Type B pancreatic cell (in vitro differentiated cells): ENCODE results near the gene RAPGEF4. TPM values are rescaled to one million over a fixed set of nuclear protein-coding genes. Genes with fewer than 3 reads are reported as not detected.

Source experiments
- DNase-seq: peaks from one replicate; pipeline ENCODE4 v3.0.0; 2021; ENCODE audit warnings: mixed read lengths; ENCODE audit not compliant: unreplicated experiment; ENCODE audit errors: extremely low spot score
- H3K27ac Mint-ChIP-seq: 2 replicates; pipeline ENCODE4 v1.8.0; 2021; ENCODE audit warnings: mild to moderate bottlenecking, mixed read lengths
- H3K27me3 Mint-ChIP-seq: 2 replicates; pipeline ENCODE4 v1.8.0; 2021; ENCODE audit warnings: mixed read lengths
- H3K36me3 Mint-ChIP-seq: 2 replicates; pipeline ENCODE4 v1.8.0; 2021; ENCODE audit warnings: mixed read lengths
- H3K4me1 Mint-ChIP-seq: one replicate; pipeline ENCODE4 v1.8.0; 2021; ENCODE audit warnings: mixed read lengths; ENCODE audit not compliant: unreplicated experiment
- H3K4me3 Mint-ChIP-seq: 2 replicates; pipeline ENCODE4 v1.8.0; 2021; ENCODE audit warnings: mild to moderate bottlenecking, mixed read lengths
- H3K9me3 Mint-ChIP-seq: 2 replicates; pipeline ENCODE4 v1.8.0; 2021; ENCODE audit warnings: mixed read lengths
- CTCF ChIP-seq: fragments of 200-600 bp; sonication (generic); conservative IDR thresholded peaks from 2 replicates; pipeline ENCODE4 v1.5.0; 2021; ENCODE audit warnings: antibody characterized with exemption, mild to moderate bottlenecking
- total RNA-seq: library from RNA; stranded (reverse); gene quantifications from 2 replicates; pipeline ENCODE4 v1.2.1, GENCODE V29; 2021; ENCODE audit warnings: low replicate concordance

The RAPGEF4 gene
- total RNA-seq, 1 donor from 2014 or later: 4.3 TPM

GRCh38 chr2:173019755-173020154 lies 284.1 kb downstream of the RAPGEF4 start:
- Mint-ChIP-seq H3K36me3 (no peaks in the 10 kb centered on the region), H3K9me3 (no peaks in the 10 kb centered on the region), H3K4me3 (no peak overlapping the region), H3K27ac (no peak overlapping the region), H3K4me1 (no peaks in the 10 kb centered on the region), H3K27me3 (no peaks in the 10 kb centered on the region)
- DNase-seq: no peak
- TF ChIP-seq CTCF: no peak

- DNase-seq: no peak
- no peaks in the 10 kb centered on the region for H3K36me3 Mint-ChIP-seq
- TF ChIP-seq CTCF: peak; percentile 51
- no peaks in the 10 kb centered on the region for H3K27me3 Mint-ChIP-seq
- no peak overlapping the region for H3K27ac Mint-ChIP-seq
- H3K4me3 Mint-ChIP-seq: no peak overlapping the region
- peaks cover 7% of the 10 kb centered on the region for H3K4me1 Mint-ChIP-seq
- H3K9me3 Mint-ChIP-seq: no peaks in the 10 kb centered on the region
These were observed 286.3 kb downstream of the RAPGEF4 start for GRCh38 chr2:173021939-173022371.

GRCh38 chr2:173023718-173024117 lies 288.1 kb downstream of the RAPGEF4 start:
- Mint-ChIP-seq H3K36me3 (no peaks in the 10 kb centered on the region), H3K27me3 (no peaks in the 10 kb centered on the region), H3K4me1 (peaks cover 13% of the 10 kb centered on the region), H3K27ac (no peak overlapping the region), H3K4me3 (no peak overlapping the region), H3K9me3 (no peaks in the 10 kb centered on the region)
- no peak for TF ChIP-seq CTCF
- DNase-seq: no peak

GRCh38 chr2:173026479-173026878 lies 290.8 kb downstream of the RAPGEF4 start:
- Mint-ChIP-seq H3K4me1 (peaks cover 13% of the 10 kb centered on the region), H3K9me3 (no peaks in the 10 kb centered on the region), H3K36me3 (no peaks in the 10 kb centered on the region), H3K27ac (no peak overlapping the region), H3K4me3 (no peak overlapping the region), H3K27me3 (no peaks in the 10 kb centered on the region)
- no peak for TF ChIP-seq CTCF
- DNase-seq: no peak

GRCh38 chr2:173027181-173028128 lies 291.8 kb downstream of the RAPGEF4 start:
- Mint-ChIP-seq H3K9me3 (no peaks in the 10 kb centered on the region), H3K36me3 (no peaks in the 10 kb centered on the region), H3K27me3 (no peaks in the 10 kb centered on the region), H3K4me1 (peaks cover 13% of the 10 kb centered on the region), H3K27ac (no peak overlapping the region), H3K4me3 (no peak overlapping the region)
- TF ChIP-seq CTCF: peak; percentile 99
- peak; percentile 76 for DNase-seq
